GM12878 (cell line): ENCODE results near the gene RASL10A. TPM values are rescaled to one million over a fixed set of nuclear protein-coding genes. Genes with fewer than 3 reads are reported as not detected.
A peak's percentile ranks its signal among the peaks of the same experiment; 100 is the strongest.

Experiments
- ATAC-seq: fragments of 200-7000 bp; cut with Tn5 transposase; 3 replicates; pipeline ENCODE4 v1.9.1; 2020; ENCODE audit warnings: mild to moderate bottlenecking, moderate library complexity
- BruUV-seq: library from RNA; stranded (reverse); fragments of 400-500 nt; replicated peaks from 2 replicates; lab custom pipeline; 2021; lab: Mats Ljungman, UMichigan
- CTCF ChIA-PET: fragments of 300-600 bp; sonication (Branson Sonifier 250); formaldehyde crosslinking; extraction: SDS; loops from one replicate; lab custom pipeline; 2021; ENCODE audit warnings: inconsistent platforms; lab: Yijun Ruan, JAX
- POLR2A ChIA-PET: fragments of 350-600 bp; formaldehyde crosslinking; extraction: SDS; loops from one replicate; lab custom pipeline; 2021; ENCODE audit warnings: inconsistent platforms; lab: Charles Lee
- RAD21 ChIA-PET: fragments of 300-600 bp; sonication (Branson Sonifier 250); formaldehyde crosslinking; loops from one replicate; lab custom pipeline; 2023; ENCODE audit warnings: antibody characterized with exemption; ENCODE audit not compliant: unreplicated experiment; lab: Charles Lee
- SMC1A ChIA-PET: fragments of 300-600 bp; sonication (Branson Sonifier 250); formaldehyde crosslinking; loops from one replicate; lab custom pipeline; 2023; ENCODE audit not compliant: unreplicated experiment, uncharacterized antibody; lab: Charles Lee
- DNase-seq: peaks from one replicate; pipeline ENCODE4 v3.0.0-alpha.2; 2011; ENCODE audit warnings: low read depth, low spot score
- FAIRE-seq: peaks from 3 replicates; lab custom pipeline; 2011; peaks lifted over from hg19 to GRCh38; lab: Jason Lieb, UNC
- H2AFZ ChIP-seq: 2 replicates; pipeline ENCODE4 v1.6.0; 2011; ENCODE audit warnings: low read depth, low read length, control low read depth; ENCODE audit not compliant: control insufficient read depth
- H3K27ac ChIP-seq: 2 replicates; pipeline ENCODE4 v1.5.1; 2011; ENCODE audit warnings: control low read depth; ENCODE audit not compliant: control insufficient read depth, insufficient read depth
- H3K27me3 ChIP-seq, 2 experiments: replicated peaks in 1 of 2; 2 replicates each; pipeline versions ENCODE4 v1.6.0 to v1.6.1; 2011; ENCODE audit warnings: low read length in 1 of 2; ENCODE audit not compliant: control insufficient read depth in 2 of 2, insufficient read depth in 2 of 2
- H3K36me3 ChIP-seq, 2 experiments: 2 replicates each; pipeline ENCODE4 v1.5.1; 2011; ENCODE audit warnings: low read length in 1 of 2; ENCODE audit not compliant: control insufficient read depth in 2 of 2, insufficient read depth in 2 of 2
- H3K4me1 ChIP-seq: 2 replicates; pipeline ENCODE4 v1.6.1; 2011; ENCODE audit warnings: mild to moderate bottlenecking, low read length, moderate library complexity, mixed read lengths; ENCODE audit not compliant: control insufficient read depth, insufficient read depth
- H3K4me2 ChIP-seq: 2 replicates; pipeline ENCODE4 v1.6.0; 2011; ENCODE audit warnings: control low read depth; ENCODE audit not compliant: control insufficient read depth, insufficient read depth
- H3K4me3 ChIP-seq: fragments of 200-600 bp; sonication (generic); 2 replicates; pipeline ENCODE4 v1.5.1; 2016
- H3K79me2 ChIP-seq: 2 replicates; pipeline ENCODE4 v1.6.0; 2011; ENCODE audit warnings: low read length; ENCODE audit not compliant: control insufficient read depth, insufficient read depth
- H3K9ac ChIP-seq: 2 replicates; pipeline ENCODE4 v1.8.0; 2011; ENCODE audit warnings: low read length, control low read depth, mixed read lengths; ENCODE audit not compliant: control insufficient read depth, insufficient read depth
- H3K9me3 ChIP-seq: replicated peaks from 3 replicates; pipeline ENCODE4 v1.5.1; 2011; ENCODE audit warnings: mild to moderate bottlenecking, low read length; ENCODE audit not compliant: control insufficient read depth, insufficient read depth
- H4K20me1 ChIP-seq: 2 replicates; pipeline ENCODE4 v1.6.0; 2011; ENCODE audit not compliant: control insufficient read depth, insufficient read depth
- ATF3 ChIP-seq: IDR thresholded peaks from 2 replicates; pipeline ENCODE4 v1.6.1; 2011; ENCODE audit warnings: low read depth, mild to moderate bottlenecking, low read length, moderate library complexity, borderline replicate concordance; ENCODE audit errors: extremely low read depth
- BMI1 ChIP-seq: fragments of 450-650 bp; IDR thresholded peaks from 2 replicates; pipeline ENCODE4 v1.6.1; 2016; ENCODE audit warnings: mild to moderate bottlenecking, moderate library complexity, borderline replicate concordance
- E2F8 ChIP-seq: fragments of 450-650 bp; IDR thresholded peaks from 2 replicates; pipeline ENCODE4 v1.6.1; 2018; ENCODE audit warnings: mild to moderate bottlenecking, low read depth, moderate library complexity; ENCODE audit not compliant: partially characterized antibody
- EGR1 ChIP-seq, 2 experiments: IDR thresholded peaks; 1 replicate in 1 of 2; 2 replicates in 1 of 2; pipeline ENCODE4 v1.6.1; 2011 to 2012; ENCODE audit warnings: low read depth in 2 of 2, low read length in 2 of 2, borderline replicate concordance in 1 of 2, mild to moderate bottlenecking in 1 of 2, moderate library complexity in 1 of 2
- ELK1 ChIP-seq: IDR thresholded peaks from 2 replicates; pipeline ENCODE4 v1.6.1; 2012; ENCODE audit warnings: low read depth, low read length, improper control_type of control experiment
- JUND ChIP-seq: IDR thresholded peaks from 2 replicates; pipeline ENCODE4 v1.6.1; 2012; ENCODE audit warnings: low read depth, mild to moderate bottlenecking, low read length, improper control_type of control experiment, moderate library complexity
- RAD21 ChIP-seq: IDR thresholded peaks from 2 replicates; pipeline ENCODE4 v1.6.1; 2011; ENCODE audit warnings: mild to moderate bottlenecking, low read depth, low read length, moderate library complexity; ENCODE audit not compliant: insufficient read depth
- RFX5 ChIP-seq: IDR thresholded peaks from 2 replicates; pipeline ENCODE4 v1.6.1; 2011; ENCODE audit warnings: low read depth, low read length, improper control_type of control experiment
- SMC3 ChIP-seq: IDR thresholded peaks from 2 replicates; pipeline ENCODE4 v1.6.1; 2011; ENCODE audit warnings: low read length, improper control_type of control experiment, borderline replicate concordance
- ZNF384 ChIP-seq: IDR thresholded peaks from 2 replicates; pipeline ENCODE4 v1.6.1; 2012; ENCODE audit warnings: low read depth, mild to moderate bottlenecking, low read length, improper control_type of control experiment, borderline replicate concordance
- ZNF592 ChIP-seq: fragments of 450-650 bp; IDR thresholded peaks from 2 replicates; pipeline ENCODE4 v1.6.1; 2017; ENCODE audit warnings: mild to moderate bottlenecking, moderate library complexity
- WGBS: methylation state at CpG from one replicate; pipeline ENCODE4 v1.1.6; 2016; ENCODE audit warnings: low lambda C conversion rate; ENCODE audit not compliant: insufficient replicate concordance, insufficient coverage; ENCODE audit errors: missing lambda C conversion rate; 5-methylcytosine and 5-hydroxymethylcytosine counted together
- in situ Hi-C: fragments of 300-500 bp; cut with MboI; formaldehyde crosslinking; loops from 9 replicates; pipeline ENCODE4 v1.14.3; 2018; ENCODE audit warnings: mixed read lengths
- intact Hi-C: fragments of 100-400 bp; cut with micrococcal nuclease; formaldehyde crosslinking; loops from one replicate; pipeline ENCODE4 v1.14.2; 2022; ENCODE audit not compliant: unreplicated experiment
- polyA plus RNA-seq, 11 experiments: library from polyadenylated mRNA; depleted of rRNA in 4 of 11; unstranded in 6 of 11; stranded (reverse) in 5 of 11; fragments of >200 nt; fragmentation: Nextera tagmentation in 4 of 11; fragmentation: Illumina TruSeq in 1 of 11; extraction: Ambion mirVana in 4 of 11; extraction: Trizol in 1 of 11; gene quantifications; 1 replicate in 1 of 11; 2 replicates in 10 of 11; pipeline versions ENCODE4 v1.2.1 to v1.2.3, GENCODE V29; 2011 to 2016; ENCODE audit warnings: inconsistent platforms in 2 of 11, missing spikeins in 2 of 11, low read depth in 1 of 11
- total RNA-seq, 4 experiments: library from RNA; depleted of rRNA in 3 of 4; stranded (reverse); fragments of >200 nt in 3 of 4; fragmentation: Illumina TruSeq in 1 of 4; extraction: Trizol in 1 of 4; gene quantifications; 2 replicates each; pipeline versions ENCODE4 v1.2.1 to v1.2.3, GENCODE V29; 2013 to 2021
- TF ChIP-seq, protein P1 (sequence below): IDR thresholded peaks from 2 replicates; pipeline ENCODE4 v1.6.1; 2011; ENCODE audit warnings: low read depth, low read length, improper control_type of control experiment, borderline replicate concordance

RASL10A gene
- total and polyA plus RNA-seq, 10 of the 15 experiments (the other 5 are each of a cell fraction or from before 2014, with no cell fraction given): 0.12 to 0.46 (median 0.21) TPM; not detected in 6

- H3K27ac ChIP-seq: peak within 1 kb of the TSS; percentile 100
- ChIA-PET SMC1A (interaction anchor here (1.7 kb wide), 1 partner anchor 9 kb away, joined by 7 read pairs; no protein-coding TSS in a partner anchor), POLR2A (no interaction called here), CTCF (no interaction called here), RAD21 (interaction anchor here (1.2 kb wide), 1 partner anchor 61 kb away, joined by 3 read pairs; no protein-coding TSS in a partner anchor)
- peak within 1 kb of the TSS; percentile 96 for H3K4me3 ChIP-seq
- H3K79me2 ChIP-seq: peaks cover 74% of the 10 kb centered on the region
- H3K36me3 ChIP-seq: peaks cover 12 to 25% of the 10 kb centered on the region in 2 experiments
- peak; percentile 70 for DNase-seq
- peak within 1 kb of the TSS; percentile 99 for H3K9ac ChIP-seq
- peak within 1 kb of the TSS; percentile 88 for H3K4me2 ChIP-seq
- intact Hi-C loops: no loop called here
- H3K27me3 ChIP-seq: no peaks in the 10 kb centered on the region
- in situ Hi-C loops: no loop called here
- peak; percentile 76 for ATAC-seq
- 1% methylated on average over 62 of the region's 67 CpGs for WGBS
- no TSS peak for BruUV-seq
- no peaks in the 10 kb centered on the region for H3K9me3 ChIP-seq
- no peak for FAIRE-seq
- H3K4me1 ChIP-seq: peaks cover 2% of the 10 kb centered on the region; the same call in 1 of the 2 replicates
- H4K20me1 ChIP-seq: peaks cover 18% of the 10 kb centered on the region
- peak within 1 kb of the TSS; percentile 100 for H2AFZ ChIP-seq
- TF ChIP-seq JUND: peak; percentile 99
- TF ChIP-seq BMI1: no peak
- 0 out of 2 replicates have a peak, but pooled peaks have one; percentile 35 for TF ChIP-seq ZNF592
- TF ChIP-seq, protein P1, sequence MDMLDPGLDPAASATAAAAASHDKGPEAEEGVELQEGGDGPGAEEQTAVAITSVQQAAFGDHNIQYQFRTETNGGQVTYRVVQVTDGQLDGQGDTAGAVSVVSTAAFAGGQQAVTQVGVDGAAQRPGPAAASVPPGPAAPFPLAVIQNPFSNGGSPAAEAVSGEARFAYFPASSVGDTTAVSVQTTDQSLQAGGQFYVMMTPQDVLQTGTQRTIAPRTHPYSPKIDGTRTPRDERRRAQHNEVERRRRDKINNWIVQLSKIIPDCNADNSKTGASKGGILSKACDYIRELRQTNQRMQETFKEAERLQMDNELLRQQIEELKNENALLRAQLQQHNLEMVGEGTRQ: no peak
- TF ChIP-seq E2F8: peak; percentile 75
- peak in 1 of 2 experiments; percentile 43; a peak in 1 of 3 replicates for TF ChIP-seq EGR1 (IDR thresholded peaks at IDR 0.05; ENCODE audit: borderline replicate concordance in 1 of 2, low read depth in 2 of 2, low read length in 2 of 2)
- TF ChIP-seq ATF3: no peak
- TF ChIP-seq RAD21: no peak
- TF ChIP-seq ELK1: no peak; the same call in 1 of the 2 replicates
- no peak for TF ChIP-seq SMC3
- no peak for TF ChIP-seq ZNF384
- TF ChIP-seq RFX5: peak; percentile 49; the same call in 1 of the 2 replicates
These were observed 47.5 kb downstream of the RASL10A start, which contains the start of the genes EWSR1 and RHBDD3 for GRCh38 chr22:29267858-29268510. Gene EWSR1, plus strand, starts transcription at chr22:29268268. Its CDS starts 69 bp downstream, at chr22:29268337. Gene RHBDD3, minus strand, starts transcription at chr22:29267981. Its CDS starts 2,355 bp downstream, at chr22:29265626.
